HEK293T (cell line): ENCODE results near the gene TSC1.

Experiments
- CTCF ChIA-PET: fragments of 350-600 bp; formaldehyde crosslinking; extraction: SDS; loops from one replicate; lab custom pipeline; 2021; ENCODE audit warnings: antibody characterized with exemption, inconsistent platforms; lab: Yijun Ruan, JAX
- POLR2A ChIA-PET: fragments of 350-600 bp; formaldehyde crosslinking; extraction: SDS; loops from one replicate; lab custom pipeline; 2020; ENCODE audit warnings: antibody characterized with exemption, inconsistent platforms; lab: Yijun Ruan, JAX
- DNase-seq: peaks from one replicate; pipeline ENCODE4 v3.0.0; 2012; ENCODE audit warnings: mixed read lengths; ENCODE audit errors: extremely low spot score
- ARNT ChIP-seq: fragments of 450-650 bp; IDR thresholded peaks from 2 replicates; pipeline ENCODE4 v1.6.1; 2017; ENCODE audit warnings: mild to moderate bottlenecking
- BHLHE40 ChIP-seq: fragments of 450-650 bp; IDR thresholded peaks from 2 replicates; pipeline ENCODE4 v1.6.1; 2016; ENCODE audit warnings: mild to moderate bottlenecking, moderate library complexity, borderline replicate concordance
- CTBP1 ChIP-seq: fragments of 450-650 bp; IDR thresholded peaks from 2 replicates; pipeline ENCODE4 v1.6.1; 2016; ENCODE audit warnings: borderline replicate concordance
- ELF4 ChIP-seq: fragments of 450-650 bp; IDR thresholded peaks from 2 replicates; pipeline ENCODE4 v1.6.1; 2017; ENCODE audit warnings: antibody characterized with exemption
- FOXA1 ChIP-seq: fragments of 450-650 bp; IDR thresholded peaks from 2 replicates; pipeline ENCODE4 v1.6.1; 2016; ENCODE audit warnings: mild to moderate bottlenecking
- FOXK2 ChIP-seq: fragments of 450-650 bp; IDR thresholded peaks from 2 replicates; pipeline ENCODE4 v1.6.1; 2016; ENCODE audit warnings: mild to moderate bottlenecking
- FOXM1 ChIP-seq: fragments of 450-650 bp; IDR thresholded peaks from 2 replicates; pipeline ENCODE4 v1.6.1; 2017; ENCODE audit warnings: mild to moderate bottlenecking, borderline replicate concordance
- HDGF ChIP-seq: fragments of 450-650 bp; IDR thresholded peaks from 2 replicates; pipeline ENCODE4 v1.6.1; 2017; ENCODE audit warnings: antibody characterized with exemption, borderline replicate concordance
- L3MBTL2 ChIP-seq: fragments of 450-650 bp; conservative IDR thresholded peaks from 2 replicates; pipeline ENCODE4 v1.6.1; 2016; ENCODE audit warnings: mild to moderate bottlenecking
- LEF1 ChIP-seq: fragments of 450-650 bp; IDR thresholded peaks from 2 replicates; pipeline ENCODE4 v1.6.1; 2017; ENCODE audit warnings: mild to moderate bottlenecking, borderline replicate concordance
- NFRKB ChIP-seq: fragments of 450-650 bp; IDR thresholded peaks from 2 replicates; pipeline ENCODE4 v1.6.1; 2016; ENCODE audit warnings: mild to moderate bottlenecking, moderate library complexity
- SP1 ChIP-seq: fragments of 450-650 bp; IDR thresholded peaks from 2 replicates; pipeline ENCODE4 v1.6.1; 2017
- SUZ12 ChIP-seq: fragments of 450-650 bp; IDR thresholded peaks from 2 replicates; pipeline ENCODE4 v1.6.1; 2016; ENCODE audit warnings: mild to moderate bottlenecking
- TARDBP ChIP-seq: fragments of 450-650 bp; IDR thresholded peaks from 2 replicates; pipeline ENCODE4 v1.6.1; 2016
- ZNF384 ChIP-seq: fragments of 450-650 bp; IDR thresholded peaks from 2 replicates; pipeline ENCODE4 v1.6.1; 2016
- TF ChIP-seq, protein P1 (sequence below): fragments of 450-650 bp; IDR thresholded peaks from 2 replicates; pipeline ENCODE4 v1.6.1; 2016

TSC1 gene

DNA sequence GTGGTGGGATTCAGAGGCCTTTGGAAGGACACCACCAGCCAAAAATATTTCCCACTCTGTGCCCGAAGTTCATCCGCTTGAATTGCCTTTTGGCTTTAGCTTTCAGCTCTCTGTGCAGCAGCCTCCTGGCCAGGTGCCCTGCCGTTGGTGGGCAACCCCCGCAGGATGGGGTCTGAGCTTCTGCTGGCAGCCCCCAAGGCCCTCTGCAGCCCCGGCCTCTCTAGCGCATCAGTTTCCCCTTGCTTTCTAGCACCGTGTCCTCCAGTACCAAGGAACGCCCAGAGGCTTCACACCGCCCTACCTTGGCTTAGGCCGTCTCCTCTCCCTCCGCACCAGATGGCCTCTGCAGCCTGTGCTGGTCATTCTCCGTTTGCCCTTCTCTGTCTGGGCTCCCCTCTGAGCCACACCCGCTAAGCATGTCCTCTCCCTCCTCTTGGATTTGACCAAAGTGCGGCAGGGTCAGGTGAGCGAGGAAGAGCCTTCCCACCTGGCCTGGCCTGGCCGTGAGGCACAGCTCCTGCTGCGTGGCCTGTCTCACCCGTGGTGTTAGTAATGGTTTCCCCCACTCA is 4.2 kb upstream of the TSC1 start:
- CTCF ChIA-PET = no interaction called here
- TF ChIP-seq NFRKB (no peak), SP1 (no peak), FOXM1 (no peak), FOXK2 (no peak), BHLHE40 (no peak), FOXA1 (no peak), CTBP1 (no peak), ZNF384 (no peak), TARDBP (no peak)
- POLR2A ChIA-PET = no interaction called here
- no peak for DNase-seq

DNA sequence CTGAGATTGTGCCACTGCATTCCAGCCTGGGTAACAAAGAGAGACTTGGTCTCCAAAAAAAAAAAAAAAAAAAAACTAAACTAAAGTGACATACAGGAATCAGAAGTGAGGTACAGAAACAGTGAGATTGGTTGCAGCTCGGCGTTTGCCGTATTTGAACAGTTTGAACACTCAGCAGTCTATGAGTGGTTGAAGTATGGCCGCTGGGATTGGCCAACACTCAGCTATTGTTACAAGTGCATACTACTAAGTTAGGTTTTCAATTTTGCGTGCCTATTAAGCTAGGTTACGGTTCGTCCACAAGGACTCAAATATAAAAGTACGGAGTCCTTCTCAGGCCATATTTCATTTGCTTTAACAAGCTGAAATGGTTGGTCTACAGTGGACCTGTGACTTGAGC is 3.3 kb upstream of the TSC1 start:
- DNase-seq = no peak
- POLR2A ChIA-PET = interaction anchor here (2.2 kb wide), 1 partner anchor 13 kb away, joined by 6 read pairs; no protein-coding TSS in a partner anchor
- CTCF ChIA-PET = no interaction called here
- TF ChIP-seq HDGF (no peak), ZNF384 (no peak), FOXA1 (no peak), FOXM1 (no peak), L3MBTL2 (no peak), BHLHE40 (no peak), LEF1 (no peak), SP1 (no peak), TARDBP (no peak), CTBP1 (no peak), FOXK2 (no peak), ARNT (no peak)
- TF ChIP-seq, protein P1, sequence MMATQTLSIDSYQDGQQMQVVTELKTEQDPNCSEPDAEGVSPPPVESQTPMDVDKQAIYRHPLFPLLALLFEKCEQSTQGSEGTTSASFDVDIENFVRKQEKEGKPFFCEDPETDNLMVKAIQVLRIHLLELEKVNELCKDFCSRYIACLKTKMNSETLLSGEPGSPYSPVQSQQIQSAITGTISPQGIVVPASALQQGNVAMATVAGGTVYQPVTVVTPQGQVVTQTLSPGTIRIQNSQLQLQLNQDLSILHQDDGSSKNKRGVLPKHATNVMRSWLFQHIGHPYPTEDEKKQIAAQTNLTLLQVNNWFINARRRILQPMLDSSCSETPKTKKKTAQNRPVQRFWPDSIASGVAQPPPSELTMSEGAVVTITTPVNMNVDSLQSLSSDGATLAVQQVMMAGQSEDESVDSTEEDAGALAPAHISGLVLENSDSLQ = no peak

DNA sequence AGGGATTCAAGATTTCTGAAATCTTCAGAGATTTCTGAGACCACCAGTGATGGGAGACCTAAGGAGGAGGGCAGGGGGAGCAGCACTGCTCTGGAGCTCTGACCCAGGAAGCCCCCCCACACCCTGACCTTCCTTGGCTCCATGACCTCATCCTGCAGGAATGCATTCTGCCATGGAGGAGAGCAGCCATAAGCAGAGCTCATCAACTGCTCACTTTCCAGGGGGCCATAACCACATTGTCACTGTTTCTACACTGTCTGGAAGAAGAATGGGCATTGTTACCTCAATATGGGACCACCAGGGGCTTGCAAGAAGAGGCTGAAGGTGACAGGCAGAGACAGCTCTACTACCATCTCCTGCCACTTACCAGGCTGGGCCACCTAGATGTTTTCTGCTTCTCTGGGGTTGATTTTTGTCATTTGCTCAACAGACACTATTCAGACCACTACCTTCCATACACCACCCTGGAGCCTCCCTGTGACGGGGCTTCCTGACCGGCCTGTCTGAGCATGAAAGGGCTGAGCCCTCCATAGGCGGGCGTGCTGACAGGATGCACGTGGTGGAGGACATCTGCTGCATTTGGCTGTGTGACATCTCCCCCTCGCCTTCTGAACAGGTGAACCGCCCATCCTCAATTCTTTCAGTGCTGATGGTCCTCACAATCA is 2.3 kb upstream of the TSC1 start:
- CTCF ChIA-PET = no interaction called here
- no peak for TF ChIP-seq ARNT
- no peak for TF ChIP-seq NFRKB
- no peak for TF ChIP-seq HDGF
- TF ChIP-seq, protein P1 = no peak
- no peak for TF ChIP-seq LEF1
- no peak for TF ChIP-seq FOXM1
- TF ChIP-seq ZNF384 = no peak
- TF ChIP-seq FOXA1 = no peak
- TF ChIP-seq ELF4 = no peak
- TF ChIP-seq CTBP1 = no peak
- TF ChIP-seq FOXK2 = no peak
- no peak for TF ChIP-seq L3MBTL2
- no peak for TF ChIP-seq SP1
- no peak for TF ChIP-seq SUZ12
- POLR2A ChIA-PET = interaction anchor here (1.2 to 2.2 kb wide), 2 partner anchors 9 to 12 kb away, joined by 6 read pairs; no protein-coding TSS in a partner anchor
- DNase-seq = no peak

DNA sequence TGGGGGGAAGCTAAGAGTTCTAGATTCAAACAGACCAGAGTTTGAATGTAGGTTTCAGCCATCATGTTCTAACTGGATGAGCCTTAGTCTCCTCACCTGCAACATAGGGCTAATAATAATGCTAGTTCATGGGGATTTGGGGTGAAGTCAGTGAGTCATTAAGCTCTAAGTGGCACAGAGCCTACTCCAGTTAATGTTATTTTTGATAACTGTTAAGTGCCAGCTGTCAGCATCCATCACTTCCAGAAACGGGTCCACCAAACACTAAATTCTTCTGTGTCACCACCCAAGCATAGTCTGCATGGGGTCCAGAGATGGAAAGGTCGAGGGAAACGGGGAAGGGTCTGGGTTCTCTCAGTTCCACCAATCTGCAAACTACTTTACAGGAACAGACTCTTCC is 1.8 kb upstream of the TSC1 start:
- ChIA-PET POLR2A (interaction anchor here (1.2 to 2.2 kb wide), 2 partner anchors 9 to 11 kb away, joined by 6 read pairs; no protein-coding TSS in a partner anchor), CTCF (no interaction called here)
- TF ChIP-seq NFRKB = no peak
- TF ChIP-seq FOXK2 = no peak
- TF ChIP-seq LEF1 = no peak
- no peak for DNase-seq

DNA sequence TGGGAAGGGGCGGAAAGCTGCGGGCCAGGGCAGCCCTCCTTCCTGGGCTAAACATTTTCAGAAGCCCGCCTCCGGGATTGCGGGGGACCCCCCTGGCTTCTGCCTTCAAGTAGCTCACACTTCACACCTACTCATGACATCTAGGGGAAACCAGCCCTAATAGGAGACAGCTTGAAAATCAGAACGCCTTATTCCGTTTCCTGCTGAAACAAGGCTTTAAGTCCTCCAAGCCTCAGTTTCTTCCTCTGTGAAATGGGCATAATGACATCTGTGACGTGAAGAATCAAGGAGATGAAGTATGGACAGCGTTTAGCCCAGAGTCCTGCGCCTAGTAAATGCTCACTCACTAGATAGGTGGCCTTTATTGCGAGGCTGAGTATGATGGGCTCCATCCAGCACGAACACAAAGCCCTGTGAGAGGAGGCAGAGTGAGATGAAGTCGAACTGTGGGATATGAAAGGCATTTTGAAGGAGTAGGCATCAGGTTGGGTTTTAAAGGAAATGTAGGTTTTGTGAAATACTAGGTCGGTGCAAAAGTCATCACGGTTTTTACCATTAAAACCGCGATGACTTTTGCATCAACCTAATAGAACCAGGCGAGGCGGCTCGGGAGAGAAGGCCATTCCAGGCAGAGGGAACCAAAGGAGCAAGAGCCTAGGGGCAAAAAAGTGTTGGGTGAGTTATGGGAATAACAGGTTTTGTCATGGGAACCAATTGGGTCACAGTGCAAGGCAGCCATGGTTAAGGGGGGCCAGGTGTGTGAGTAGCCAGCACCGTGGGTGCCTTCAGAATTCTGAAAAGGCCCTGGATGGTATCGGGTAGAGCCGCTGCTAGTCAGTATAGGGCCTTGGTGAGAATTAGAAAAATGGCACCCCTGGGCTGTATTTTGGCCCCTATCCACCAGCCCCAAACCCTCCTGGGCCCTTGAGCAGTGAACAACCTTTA is 1.0 kb upstream of the TSC1 start:
- ChIA-PET POLR2A (interaction anchor here (0.7 to 2.6 kb wide), 5 partner anchors 10 to 813 kb away, joined by 3 to 10 read pairs (median 6); no protein-coding TSS in a partner anchor), CTCF (no interaction called here)
- TF ChIP-seq SP1 (no peak), BHLHE40 (no peak), FOXM1 (no peak), TARDBP (no peak), SUZ12 (no peak), HDGF (no peak), ZNF384 (no peak), NFRKB (no peak), FOXK2 (no peak), LEF1 (no peak)
- TF ChIP-seq, protein P1 = no peak
- DNase-seq = no peak
